Uterus (tissue), 2 donors: ENCODE measurements around the gene CORIN.

Experiments
- POLR2A ChIP-seq, 2 donors: fragments of 450-650 bp; IDR thresholded peaks; one replicate each; pipeline ENCODE4 v1.6.1; 2016; ENCODE audit warnings: antibody characterized with exemption in 2 of 2, mild to moderate bottlenecking in 1 of 2, moderate library complexity in 1 of 2
- TF ChIP-seq, protein P1 (sequence below), 4 experiments: fragments of 200-600 bp in 2 of 4; fragments of 450-650 bp in 2 of 4; sonication (generic) in 2 of 4; IDR thresholded peaks; one replicate each; pipeline ENCODE4 v1.5.1; 2016 to 2019; ENCODE audit warnings: antibody characterized with exemption in 4 of 4, mild to moderate bottlenecking in 2 of 4, moderate library complexity in 1 of 4

DNA sequence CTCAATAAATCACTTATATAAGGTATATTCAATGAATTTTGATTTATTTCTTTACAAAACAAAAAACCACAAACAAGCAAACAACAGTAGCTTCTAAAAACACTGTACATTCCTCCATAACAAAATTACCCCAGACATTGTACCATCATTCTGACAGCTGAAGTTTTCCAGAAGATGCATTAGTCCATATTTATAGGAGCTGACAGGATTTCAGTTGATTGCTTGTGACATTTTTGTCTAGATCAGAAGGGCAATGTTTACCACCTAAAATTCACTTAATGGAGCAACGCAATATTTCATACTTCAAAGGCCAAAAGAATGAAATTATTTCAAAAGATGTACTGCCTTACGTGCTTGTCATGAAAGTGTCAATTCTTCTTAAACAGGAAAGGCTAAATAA lies 185.8 kb downstream of the CORIN start:
- TF ChIP-seq, protein P1, sequence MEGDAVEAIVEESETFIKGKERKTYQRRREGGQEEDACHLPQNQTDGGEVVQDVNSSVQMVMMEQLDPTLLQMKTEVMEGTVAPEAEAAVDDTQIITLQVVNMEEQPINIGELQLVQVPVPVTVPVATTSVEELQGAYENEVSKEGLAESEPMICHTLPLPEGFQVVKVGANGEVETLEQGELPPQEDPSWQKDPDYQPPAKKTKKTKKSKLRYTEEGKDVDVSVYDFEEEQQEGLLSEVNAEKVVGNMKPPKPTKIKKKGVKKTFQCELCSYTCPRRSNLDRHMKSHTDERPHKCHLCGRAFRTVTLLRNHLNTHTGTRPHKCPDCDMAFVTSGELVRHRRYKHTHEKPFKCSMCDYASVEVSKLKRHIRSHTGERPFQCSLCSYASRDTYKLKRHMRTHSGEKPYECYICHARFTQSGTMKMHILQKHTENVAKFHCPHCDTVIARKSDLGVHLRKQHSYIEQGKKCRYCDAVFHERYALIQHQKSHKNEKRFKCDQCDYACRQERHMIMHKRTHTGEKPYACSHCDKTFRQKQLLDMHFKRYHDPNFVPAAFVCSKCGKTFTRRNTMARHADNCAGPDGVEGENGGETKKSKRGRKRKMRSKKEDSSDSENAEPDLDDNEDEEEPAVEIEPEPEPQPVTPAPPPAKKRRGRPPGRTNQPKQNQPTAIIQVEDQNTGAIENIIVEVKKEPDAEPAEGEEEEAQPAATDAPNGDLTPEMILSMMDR (IDR thresholded peaks at IDR 0.05) = no peak
- no peak for TF ChIP-seq POLR2A (IDR thresholded peaks at IDR 0.05)
